HepG2 (cell line): ENCODE data around the gene MAN1C1. TPM values are rescaled to one million over a fixed set of nuclear protein-coding genes. Genes with fewer than 3 reads are reported as not detected.

Experiments
- ATAC-seq: fragments of 200-7000 bp; cut with Tn5 transposase; 3 replicates; pipeline ENCODE4 v1.9.1; 2020; ENCODE audit warnings: mild to moderate bottlenecking, moderate library complexity
- BruUV-seq: library from RNA; stranded (reverse); fragments of 400-500 nt; replicated peaks from 2 replicates; lab custom pipeline; 2021; lab: Mats Ljungman, UMichigan
- CTCF ChIA-PET: fragments of 300-600 bp; formaldehyde crosslinking; extraction: SDS; loops from one replicate; lab custom pipeline; 2021; ENCODE audit warnings: low total read pairs, inconsistent platforms, low intra/inter-chr PET ratio; lab: Yijun Ruan, JAX
- POLR2A ChIA-PET: fragments of 350-600 bp; sonication (Branson Sonifier 250); formaldehyde crosslinking; loops from one replicate; lab custom pipeline; 2020; ENCODE audit warnings: antibody characterized with exemption, inconsistent platforms; lab: Yijun Ruan, JAX
- DNase-seq: peaks from one replicate; pipeline ENCODE4 v3.0.0-alpha.2; 2015; ENCODE audit warnings: low spot score
- FAIRE-seq: peaks from 3 replicates; lab custom pipeline; 2011; peaks lifted over from hg19 to GRCh38; lab: Jason Lieb, UNC
- H2AFZ ChIP-seq: one replicate; pipeline ENCODE4 v1.6.1; 2011; ENCODE audit warnings: low read length, inconsistent platforms
- H3K27ac ChIP-seq: fragments of 300-600 bp; 3 replicates; pipeline ENCODE4 v1.8.0; 2011; ENCODE audit warnings: mixed run types, mild to moderate bottlenecking, mixed read lengths, low read length, inconsistent platforms; ENCODE audit not compliant: insufficient read depth; ENCODE audit errors: extremely low read length
- H3K27me3 ChIP-seq, 2 experiments: fragments of 200-600 bp in 1 of 2; 2 replicates in 1 of 2; 3 replicates in 1 of 2; pipeline versions ENCODE4 v1.6.0 to v1.8.0; 2011; ENCODE audit warnings: low read length in 2 of 2, mild to moderate bottlenecking in 2 of 2, moderate library complexity in 2 of 2, inconsistent platforms in 1 of 2; ENCODE audit not compliant: insufficient read depth in 2 of 2, control insufficient read depth in 1 of 2
- H3K36me3 ChIP-seq, 2 experiments: fragments of 200-600 bp in 1 of 2; replicated peaks in 1 of 2; 2 replicates in 1 of 2; 3 replicates in 1 of 2; pipeline versions ENCODE4 v1.5.1 to v1.8.0; 2011; ENCODE audit warnings: low read length in 2 of 2, inconsistent platforms in 1 of 2; ENCODE audit not compliant: insufficient read depth in 2 of 2, control insufficient read depth in 1 of 2
- H3K4me1 ChIP-seq: 2 replicates; pipeline ENCODE4 v1.5.1; 2012; ENCODE audit warnings: low read length, inconsistent platforms; ENCODE audit not compliant: insufficient read depth
- H3K4me2 ChIP-seq: 2 replicates; pipeline ENCODE4 v1.6.0; 2011; ENCODE audit warnings: low read depth, low read length, inconsistent platforms
- H3K4me3 ChIP-seq, 3 experiments: fragments of 200-600 bp in 1 of 3; sonication (generic), shearing (Covaris generic) in 1 of 3; replicated peaks in 1 of 3; 2 replicates each; pipeline ENCODE4 v1.5.1; 2011 to 2016; ENCODE audit warnings: low read length in 3 of 3, inconsistent platforms in 2 of 3, low read depth in 2 of 3, mild to moderate bottlenecking in 2 of 3, control low read depth in 1 of 3, mixed read lengths in 1 of 3; ENCODE audit not compliant: insufficient read depth in 1 of 3
- H3K79me2 ChIP-seq: one replicate; pipeline ENCODE4 v1.6.1; 2011; ENCODE audit warnings: low read length, inconsistent platforms; ENCODE audit not compliant: insufficient read depth
- H3K9ac ChIP-seq: 2 replicates; pipeline ENCODE4 v1.6.0; 2011; ENCODE audit warnings: mild to moderate bottlenecking, low read depth, low read length, inconsistent platforms; ENCODE audit not compliant: insufficient read depth
- H3K9me3 ChIP-seq: 2 replicates; pipeline ENCODE4 v1.5.1; 2012; ENCODE audit warnings: mild to moderate bottlenecking, low read length
- H4K20me1 ChIP-seq: 2 replicates; pipeline ENCODE4 v1.6.0; 2011; ENCODE audit warnings: inconsistent platforms, mild to moderate bottlenecking, low read length, moderate library complexity; ENCODE audit not compliant: insufficient read depth
- HNRNPH1 ChIP-seq: fragments of 200-400 bp; formaldehyde crosslinking; optimal IDR thresholded peaks from 2 replicates; pipeline ENCODE3; 2017; ENCODE audit warnings: mild to moderate bottlenecking, low read depth, low read length
- MAFK ChIP-seq, 2 experiments: IDR thresholded peaks in 1 of 2; conservative IDR thresholded peaks in 1 of 2; 2 replicates each; pipeline ENCODE4 v1.6.1; 2011; ENCODE audit warnings: improper control_type of control experiment in 2 of 2, low read length in 2 of 2
- WGBS: methylation state at CpG from one replicate; pipeline ENCODE4 v1.1.6; 2017; ENCODE audit warnings: low lambda C conversion rate; 5-methylcytosine and 5-hydroxymethylcytosine counted together
- in situ Hi-C: cut with HindIII; loops from 2 replicates; pipeline ENCODE4 v1.10.0; 2017; ENCODE audit warnings: low pct_unique_long_range_greater_than_20kb; ENCODE audit not compliant: extremely low pct_ligation_motif_present
- intact Hi-C: fragments of 100-400 bp; cut with micrococcal nuclease; formaldehyde crosslinking; loops from one replicate; pipeline ENCODE4 v1.10.0; 2022; ENCODE audit not compliant: unreplicated experiment
- polyA plus RNA-seq, 8 experiments: library from polyadenylated mRNA; depleted of rRNA in 3 of 8; stranded (reverse) in 7 of 8; unstranded in 1 of 8; fragments of >200 nt; fragmentation: Illumina TruSeq in 4 of 8; extraction: Trizol in 4 of 8; gene quantifications; 2 replicates each; pipeline versions ENCODE4 v1.2.1 to v1.2.3, GENCODE V29; 2011 to 2016; ENCODE audit warnings: low read depth in 4 of 8, missing spikeins in 1 of 8, mixed read lengths in 1 of 8; ENCODE audit not compliant: insufficient read depth in 1 of 8
- total RNA-seq, 5 experiments: library from RNA; depleted of rRNA; stranded (reverse); fragments of >200 nt; fragmentation: Illumina TruSeq; extraction: Trizol; gene quantifications; 2 replicates each; pipeline ENCODE4 v1.2.3, GENCODE V29; 2016; ENCODE audit warnings: low read depth in 1 of 5
- TF ChIP-seq, protein P1 (sequence below): IDR thresholded peaks from 2 replicates; pipeline ENCODE4 v1.6.1; 2016
- TF ChIP-seq, protein P2 (sequence below): sonication (generic); formaldehyde crosslinking; IDR thresholded peaks from 2 replicates; pipeline ENCODE4 v1.8.0; 2022; ENCODE audit warnings: missing genetic modification reagents, mild to moderate bottlenecking, moderate library complexity, borderline replicate concordance

MAN1C1 gene
- total and polyA plus RNA-seq, 2 of the 13 experiments (the other 11 are each of a cell fraction or from before 2014, with no cell fraction given): 0.18 to 0.49 TPM

DNA sequence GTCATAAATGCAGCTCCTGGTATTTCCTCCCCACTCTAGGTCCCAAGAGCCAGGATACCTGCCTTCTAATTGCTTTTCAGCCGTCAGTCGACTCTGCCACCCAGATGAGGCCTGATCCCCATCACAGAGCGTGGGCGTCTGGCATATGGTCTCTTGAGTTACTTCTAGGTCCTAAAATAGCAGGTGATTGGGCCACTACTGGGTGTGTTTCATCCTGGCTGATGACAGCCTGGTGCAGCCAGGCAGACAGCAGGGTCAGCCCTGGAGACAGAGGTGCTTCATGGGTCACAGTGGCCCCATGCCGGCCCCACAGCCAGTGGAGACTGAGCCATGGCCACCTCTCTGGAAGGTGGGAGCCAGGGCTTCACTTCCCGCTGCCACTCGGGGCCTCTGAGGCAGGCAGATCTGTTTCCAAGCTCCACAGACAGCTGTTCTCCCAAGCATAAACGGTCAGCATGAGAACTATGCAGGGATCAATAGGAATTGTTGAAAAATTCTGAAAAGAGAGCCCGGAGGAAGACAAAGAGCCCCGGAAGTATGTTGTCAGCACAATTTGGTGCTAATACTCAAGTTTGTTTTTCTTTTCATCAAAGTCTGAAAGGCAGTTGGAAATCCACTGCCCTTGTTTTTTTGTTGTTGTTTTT is 83.0 kb downstream of the MAN1C1 start:
- H3K27ac ChIP-seq: no peak overlapping the region
- H2AFZ ChIP-seq: no peak overlapping the region
- H4K20me1 ChIP-seq: no peaks in the 10 kb centered on the region
- TF ChIP-seq MAFK (conservative IDR thresholded peaks at IDR 0.05 in 1 of 2, IDR thresholded peaks at IDR 0.05 in 1 of 2; ENCODE audit: low read length in 2 of 2) (0 out of 4 replicates have a peak, but pooled peaks of 1 of the 2 experiments have one; percentile 10), HNRNPH1 (no peak)
- TF ChIP-seq, protein P1, sequence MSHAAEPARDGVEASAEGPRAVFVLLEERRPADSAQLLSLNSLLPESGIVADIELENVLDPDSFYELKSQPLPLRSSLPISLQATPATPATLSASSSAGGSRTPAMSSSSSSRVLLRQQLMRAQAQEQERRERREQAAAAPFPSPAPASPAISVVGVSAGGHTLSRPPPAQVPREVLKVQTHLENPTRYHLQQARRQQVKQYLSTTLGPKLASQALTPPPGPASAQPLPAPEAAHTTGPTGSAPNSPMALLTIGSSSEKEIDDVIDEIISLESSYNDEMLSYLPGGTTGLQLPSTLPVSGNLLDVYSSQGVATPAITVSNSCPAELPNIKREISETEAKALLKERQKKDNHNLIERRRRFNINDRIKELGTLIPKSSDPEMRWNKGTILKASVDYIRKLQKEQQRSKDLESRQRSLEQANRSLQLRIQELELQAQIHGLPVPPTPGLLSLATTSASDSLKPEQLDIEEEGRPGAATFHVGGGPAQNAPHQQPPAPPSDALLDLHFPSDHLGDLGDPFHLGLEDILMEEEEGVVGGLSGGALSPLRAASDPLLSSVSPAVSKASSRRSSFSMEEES (CRISPR knock-in tag): no peak
- TF ChIP-seq, protein P2, sequence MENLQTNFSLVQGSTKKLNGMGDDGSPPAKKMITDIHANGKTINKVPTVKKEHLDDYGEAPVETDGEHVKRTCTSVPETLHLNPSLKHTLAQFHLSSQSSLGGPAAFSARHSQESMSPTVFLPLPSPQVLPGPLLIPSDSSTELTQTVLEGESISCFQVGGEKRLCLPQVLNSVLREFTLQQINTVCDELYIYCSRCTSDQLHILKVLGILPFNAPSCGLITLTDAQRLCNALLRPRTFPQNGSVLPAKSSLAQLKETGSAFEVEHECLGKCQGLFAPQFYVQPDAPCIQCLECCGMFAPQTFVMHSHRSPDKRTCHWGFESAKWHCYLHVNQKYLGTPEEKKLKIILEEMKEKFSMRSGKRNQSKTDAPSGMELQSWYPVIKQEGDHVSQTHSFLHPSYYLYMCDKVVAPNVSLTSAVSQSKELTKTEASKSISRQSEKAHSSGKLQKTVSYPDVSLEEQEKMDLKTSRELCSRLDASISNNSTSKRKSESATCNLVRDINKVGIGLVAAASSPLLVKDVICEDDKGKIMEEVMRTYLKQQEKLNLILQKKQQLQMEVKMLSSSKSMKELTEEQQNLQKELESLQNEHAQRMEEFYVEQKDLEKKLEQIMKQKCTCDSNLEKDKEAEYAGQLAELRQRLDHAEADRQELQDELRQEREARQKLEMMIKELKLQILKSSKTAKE: no peak
- FAIRE-seq: no peak
- 35% methylated on average over 10 of the region's 10 CpGs for WGBS
- CTCF ChIA-PET: no interaction called here
- peaks cover 0 to 23% of the 10 kb centered on the region in 2 experiments; a peak in 3 of 5 replicates for H3K27me3 ChIP-seq
- no TSS peak for BruUV-seq
- intact Hi-C loops: loop anchor here (10.0 kb wide), 1 partner anchor 75 kb away; no protein-coding TSS in a partner anchor
- H3K9me3 ChIP-seq: no peaks in the 10 kb centered on the region
- no peak overlapping the region for H3K4me3 ChIP-seq
- 0 out of 2 replicates have a peak, but pooled peaks cover 8% of the 10 kb centered on the region for H3K4me1 ChIP-seq
- no peak overlapping the region for H3K9ac ChIP-seq
- DNase-seq: no peak
- no peak for ATAC-seq
- no peak overlapping the region for H3K4me2 ChIP-seq
- POLR2A ChIA-PET: no interaction called here
- no peaks in the 10 kb centered on the region for H3K36me3 ChIP-seq
- no peaks in the 10 kb centered on the region for H3K79me2 ChIP-seq
- in situ Hi-C loops: no loop called here
